Neural cell (in vitro differentiated cells): ENCODE measurements around the gene MOG. TPM values are rescaled to one million over a fixed set of nuclear protein-coding genes. Genes with fewer than 3 reads are reported as not detected.

ENCODE experiments used
- H2AFZ ChIP-seq: fragments of 200-600, 300-800 bp; sonication (generic), shearing (Covaris generic); 2 replicates; pipeline ENCODE4 v1.6.0; 2014; ENCODE audit warnings: low read depth, mild to moderate bottlenecking, antibody characterized with exemption, low read length, moderate library complexity
- H3F3A ChIP-seq: fragments of 200-600 bp; shearing (Covaris generic); 2 replicates; pipeline ENCODE4 v1.6.1; 2016; ENCODE audit warnings: mild to moderate bottlenecking, moderate library complexity, mixed read lengths, antibody characterized with exemption, low read length; ENCODE audit not compliant: insufficient read depth, poor library complexity, severe bottlenecking
- H3K27ac ChIP-seq: fragments of 200-600, 300-800 bp; sonication (generic), shearing (Covaris generic); 2 replicates; pipeline ENCODE4 v1.5.1; 2014; ENCODE audit warnings: mild to moderate bottlenecking, low read length, moderate library complexity
- H3K27me3 ChIP-seq: fragments of 300-800, 200-600 bp; sonication (generic), shearing (Covaris generic); 2 replicates; pipeline ENCODE4 v1.6.0; 2014; ENCODE audit warnings: mild to moderate bottlenecking, low read depth, low read length, moderate library complexity; ENCODE audit not compliant: insufficient read depth
- H3K36me3 ChIP-seq: fragments of 300-800, 200-600 bp; sonication (generic), shearing (Covaris generic); 2 replicates; pipeline ENCODE4 v1.5.1; 2014; ENCODE audit warnings: mild to moderate bottlenecking, antibody characterized with exemption, low read length, moderate library complexity; ENCODE audit not compliant: insufficient read depth
- H3K4me2 ChIP-seq: fragments of 300-800, 200-600 bp; sonication (generic), shearing (Covaris generic); 2 replicates; pipeline ENCODE4 v1.6.0; 2014; ENCODE audit warnings: mild to moderate bottlenecking, low read length
- H3K4me3 ChIP-seq: fragments of 300-800, 200-600 bp; sonication (generic), shearing (Covaris generic); 2 replicates; pipeline ENCODE4 v1.5.1; 2014; ENCODE audit warnings: mild to moderate bottlenecking, low read length, moderate library complexity
- H3K79me2 ChIP-seq: fragments of 200-600 bp; shearing (Covaris generic); replicated peaks from 2 replicates; pipeline ENCODE4 v1.6.0; 2014; ENCODE audit warnings: mild to moderate bottlenecking, low read length, moderate library complexity; ENCODE audit not compliant: insufficient read depth
- H3K9ac ChIP-seq: fragments of 300-800, 200-600 bp; sonication (generic), shearing (Covaris generic); 2 replicates; pipeline ENCODE4 v1.6.1; 2016; ENCODE audit warnings: mild to moderate bottlenecking, low read length, mixed read lengths
- H3K9me2 ChIP-seq: fragments of 200-600 bp; shearing (Covaris generic); 2 replicates; pipeline ENCODE4 v1.6.1; 2016; ENCODE audit warnings: mild to moderate bottlenecking, low read length, mixed read lengths; ENCODE audit not compliant: insufficient read depth
- H3K9me3 ChIP-seq: fragments of 200-600, 300-800 bp; sonication (generic), shearing (Covaris generic); 2 replicates; pipeline ENCODE4 v1.6.1; 2016; ENCODE audit warnings: mild to moderate bottlenecking, mixed run types, low read length, moderate library complexity, mixed read lengths
- H4K20me1 ChIP-seq: fragments of 200-600 bp; shearing (Covaris generic); 2 replicates; pipeline ENCODE4 v1.6.1; 2016; ENCODE audit warnings: mild to moderate bottlenecking, mixed run types; ENCODE audit not compliant: insufficient read depth
- EP300 ChIP-seq: fragments of 450-650 bp; conservative IDR thresholded peaks from 2 replicates; pipeline ENCODE4 v1.6.1; 2014; ENCODE audit warnings: antibody characterized with exemption, mild to moderate bottlenecking, moderate library complexity; ENCODE audit not compliant: poor library complexity, severe bottlenecking
- EZH2 ChIP-seq: fragments of 200-600, 300-800 bp; shearing (Covaris generic), sonication (generic); IDR thresholded peaks from 2 replicates; pipeline ENCODE4 v1.6.1; 2014; ENCODE audit warnings: antibody characterized with exemption, low read length, borderline replicate concordance, mild to moderate bottlenecking; ENCODE audit not compliant: insufficient read depth, poor library complexity, severe bottlenecking
- MXI1 ChIP-seq: fragments of 450-650 bp; conservative IDR thresholded peaks from 2 replicates; pipeline ENCODE4 v1.6.1; 2014; ENCODE audit warnings: antibody characterized with exemption, mild to moderate bottlenecking; ENCODE audit not compliant: poor library complexity, severe bottlenecking
- POLR2AphosphoS5 ChIP-seq: IDR thresholded peaks from 2 replicates; pipeline ENCODE4 v1.6.1; 2012
- RAD21 ChIP-seq: fragments of 450-650 bp; conservative IDR thresholded peaks from 2 replicates; pipeline ENCODE4 v1.6.1; 2014; ENCODE audit warnings: antibody characterized with exemption, mild to moderate bottlenecking, moderate library complexity
- SMC3 ChIP-seq: fragments of 450-650 bp; conservative IDR thresholded peaks from 2 replicates; pipeline ENCODE4 v1.6.1; 2014; ENCODE audit warnings: antibody characterized with exemption, mild to moderate bottlenecking, moderate library complexity; ENCODE audit not compliant: poor library complexity
- TAF1 ChIP-seq: IDR thresholded peaks from 2 replicates; pipeline ENCODE4 v1.6.1; 2012; ENCODE audit warnings: low read depth
- polyA plus RNA-seq: library from polyadenylated mRNA; depleted of rRNA; stranded (reverse); fragments of >200 nt; gene quantifications from 2 replicates; pipeline ENCODE4 v1.2.3, GENCODE V29; 2014
- TF ChIP-seq, protein P1 (sequence below): fragments of 450-650 bp; IDR thresholded peaks from 2 replicates; pipeline ENCODE4 v1.5.1; 2014; ENCODE audit warnings: antibody characterized with exemption, mild to moderate bottlenecking, moderate library complexity; ENCODE audit not compliant: poor library complexity, severe bottlenecking
- TF ChIP-seq, protein P2 (sequence below): IDR thresholded peaks from 2 replicates; pipeline ENCODE4 v1.6.1; 2012; ENCODE audit warnings: borderline replicate concordance

The MOG gene
- polyA plus RNA-seq, 1 donor from 2014 or later, result not detected

DNA sequence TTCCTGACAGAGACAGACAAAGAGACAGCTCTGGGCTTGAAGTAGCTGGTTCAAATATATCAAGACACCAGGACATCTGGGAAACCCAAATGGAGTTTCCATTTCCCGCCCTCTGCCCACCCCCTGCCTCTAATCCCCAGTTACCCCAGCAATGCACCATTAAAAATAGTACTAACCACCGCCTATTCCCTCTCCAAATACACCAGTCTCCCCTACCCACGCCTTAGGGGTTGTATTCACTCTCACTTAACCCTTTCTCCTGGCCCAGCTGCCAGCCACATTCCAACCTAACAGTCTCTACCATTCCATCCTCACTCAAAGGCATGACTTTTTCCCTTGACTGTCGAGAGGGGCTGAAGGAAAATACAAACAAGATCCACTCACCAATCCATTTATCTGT, 46.4 kb upstream of the MOG start:
- no peak overlapping the region for H3K4me3 ChIP-seq
- peaks cover 24% of the 10 kb centered on the region for H3K36me3 ChIP-seq
- H3K79me2 ChIP-seq, result no peaks in the 10 kb centered on the region
- H3K27me3 ChIP-seq, result no peaks in the 10 kb centered on the region
- H2AFZ ChIP-seq, result no peak overlapping the region
- TF ChIP-seq, protein P1, sequence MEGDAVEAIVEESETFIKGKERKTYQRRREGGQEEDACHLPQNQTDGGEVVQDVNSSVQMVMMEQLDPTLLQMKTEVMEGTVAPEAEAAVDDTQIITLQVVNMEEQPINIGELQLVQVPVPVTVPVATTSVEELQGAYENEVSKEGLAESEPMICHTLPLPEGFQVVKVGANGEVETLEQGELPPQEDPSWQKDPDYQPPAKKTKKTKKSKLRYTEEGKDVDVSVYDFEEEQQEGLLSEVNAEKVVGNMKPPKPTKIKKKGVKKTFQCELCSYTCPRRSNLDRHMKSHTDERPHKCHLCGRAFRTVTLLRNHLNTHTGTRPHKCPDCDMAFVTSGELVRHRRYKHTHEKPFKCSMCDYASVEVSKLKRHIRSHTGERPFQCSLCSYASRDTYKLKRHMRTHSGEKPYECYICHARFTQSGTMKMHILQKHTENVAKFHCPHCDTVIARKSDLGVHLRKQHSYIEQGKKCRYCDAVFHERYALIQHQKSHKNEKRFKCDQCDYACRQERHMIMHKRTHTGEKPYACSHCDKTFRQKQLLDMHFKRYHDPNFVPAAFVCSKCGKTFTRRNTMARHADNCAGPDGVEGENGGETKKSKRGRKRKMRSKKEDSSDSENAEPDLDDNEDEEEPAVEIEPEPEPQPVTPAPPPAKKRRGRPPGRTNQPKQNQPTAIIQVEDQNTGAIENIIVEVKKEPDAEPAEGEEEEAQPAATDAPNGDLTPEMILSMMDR, result no peak
- TF ChIP-seq EP300 (no peak), MXI1 (no peak), SMC3 (no peak), TAF1 (no peak)
- TF ChIP-seq, protein P2, sequence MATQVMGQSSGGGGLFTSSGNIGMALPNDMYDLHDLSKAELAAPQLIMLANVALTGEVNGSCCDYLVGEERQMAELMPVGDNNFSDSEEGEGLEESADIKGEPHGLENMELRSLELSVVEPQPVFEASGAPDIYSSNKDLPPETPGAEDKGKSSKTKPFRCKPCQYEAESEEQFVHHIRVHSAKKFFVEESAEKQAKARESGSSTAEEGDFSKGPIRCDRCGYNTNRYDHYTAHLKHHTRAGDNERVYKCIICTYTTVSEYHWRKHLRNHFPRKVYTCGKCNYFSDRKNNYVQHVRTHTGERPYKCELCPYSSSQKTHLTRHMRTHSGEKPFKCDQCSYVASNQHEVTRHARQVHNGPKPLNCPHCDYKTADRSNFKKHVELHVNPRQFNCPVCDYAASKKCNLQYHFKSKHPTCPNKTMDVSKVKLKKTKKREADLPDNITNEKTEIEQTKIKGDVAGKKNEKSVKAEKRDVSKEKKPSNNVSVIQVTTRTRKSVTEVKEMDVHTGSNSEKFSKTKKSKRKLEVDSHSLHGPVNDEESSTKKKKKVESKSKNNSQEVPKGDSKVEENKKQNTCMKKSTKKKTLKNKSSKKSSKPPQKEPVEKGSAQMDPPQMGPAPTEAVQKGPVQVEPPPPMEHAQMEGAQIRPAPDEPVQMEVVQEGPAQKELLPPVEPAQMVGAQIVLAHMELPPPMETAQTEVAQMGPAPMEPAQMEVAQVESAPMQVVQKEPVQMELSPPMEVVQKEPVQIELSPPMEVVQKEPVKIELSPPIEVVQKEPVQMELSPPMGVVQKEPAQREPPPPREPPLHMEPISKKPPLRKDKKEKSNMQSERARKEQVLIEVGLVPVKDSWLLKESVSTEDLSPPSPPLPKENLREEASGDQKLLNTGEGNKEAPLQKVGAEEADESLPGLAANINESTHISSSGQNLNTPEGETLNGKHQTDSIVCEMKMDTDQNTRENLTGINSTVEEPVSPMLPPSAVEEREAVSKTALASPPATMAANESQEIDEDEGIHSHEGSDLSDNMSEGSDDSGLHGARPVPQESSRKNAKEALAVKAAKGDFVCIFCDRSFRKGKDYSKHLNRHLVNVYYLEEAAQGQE, result no peak
- no peak overlapping the region for H3K27ac ChIP-seq
- no peaks in the 10 kb centered on the region for H4K20me1 ChIP-seq
- no peaks in the 10 kb centered on the region for H3K9me3 ChIP-seq
- no peaks in the 10 kb centered on the region for H3K9me2 ChIP-seq
- H3F3A ChIP-seq, result no peaks in the 10 kb centered on the region
- H3K9ac ChIP-seq, result no peak overlapping the region
- no peak overlapping the region for H3K4me2 ChIP-seq

DNA sequence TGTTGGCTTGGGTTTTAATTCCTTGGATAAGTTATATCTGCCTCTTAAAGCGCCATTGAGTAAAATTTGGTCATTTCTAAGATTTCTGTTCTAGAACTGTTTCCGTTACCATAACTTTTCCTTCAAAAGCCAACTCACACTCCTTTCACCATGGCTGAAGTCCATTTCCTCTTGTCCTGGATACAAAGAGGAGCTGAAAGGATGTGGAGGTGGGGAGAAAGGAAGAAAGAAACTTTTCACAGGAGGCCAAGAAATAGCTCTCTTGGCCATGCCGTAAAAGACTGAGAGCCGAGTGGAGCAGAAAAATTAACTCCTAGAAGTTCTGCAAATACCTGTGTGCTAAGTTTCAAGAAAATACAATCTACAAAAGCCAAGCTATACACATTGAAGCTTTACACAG, 45.5 kb upstream of the MOG start:
- H3K27ac ChIP-seq, result no peak overlapping the region
- no peak overlapping the region for H3K4me3 ChIP-seq
- H2AFZ ChIP-seq, result no peak overlapping the region
- H3K9me3 ChIP-seq, result no peaks in the 10 kb centered on the region
- no peaks in the 10 kb centered on the region for H3K9me2 ChIP-seq
- TF ChIP-seq SMC3 (no peak), MXI1 (no peak), EZH2 (no peak), POLR2AphosphoS5 (no peak), EP300 (no peak), RAD21 (no peak), TAF1 (no peak)
- TF ChIP-seq, protein P2, result no peak
- TF ChIP-seq, protein P1, result no peak
- no peaks in the 10 kb centered on the region for H3K27me3 ChIP-seq
- no peaks in the 10 kb centered on the region for H3F3A ChIP-seq
- H4K20me1 ChIP-seq, result no peaks in the 10 kb centered on the region
- no peak overlapping the region for H3K4me2 ChIP-seq
- H3K9ac ChIP-seq, result no peak overlapping the region
- H3K36me3 ChIP-seq, result peaks cover 21% of the 10 kb centered on the region
- H3K79me2 ChIP-seq, result no peaks in the 10 kb centered on the region
